CD1c-positive myeloid dendritic cell (primary cell): ENCODE results near the gene SSH2.
"Not testable (repeated sequence)": the region's sequence is repeated elsewhere in the genome, so short reads cannot be mapped to it uniquely, and the experiment has no call there.

Experiments used
- DNase-seq: peaks from one replicate; pipeline ENCODE4 v3.0.0-alpha.2; 2016; ENCODE audit errors: extremely low spot score

The SSH2 gene, protein sequence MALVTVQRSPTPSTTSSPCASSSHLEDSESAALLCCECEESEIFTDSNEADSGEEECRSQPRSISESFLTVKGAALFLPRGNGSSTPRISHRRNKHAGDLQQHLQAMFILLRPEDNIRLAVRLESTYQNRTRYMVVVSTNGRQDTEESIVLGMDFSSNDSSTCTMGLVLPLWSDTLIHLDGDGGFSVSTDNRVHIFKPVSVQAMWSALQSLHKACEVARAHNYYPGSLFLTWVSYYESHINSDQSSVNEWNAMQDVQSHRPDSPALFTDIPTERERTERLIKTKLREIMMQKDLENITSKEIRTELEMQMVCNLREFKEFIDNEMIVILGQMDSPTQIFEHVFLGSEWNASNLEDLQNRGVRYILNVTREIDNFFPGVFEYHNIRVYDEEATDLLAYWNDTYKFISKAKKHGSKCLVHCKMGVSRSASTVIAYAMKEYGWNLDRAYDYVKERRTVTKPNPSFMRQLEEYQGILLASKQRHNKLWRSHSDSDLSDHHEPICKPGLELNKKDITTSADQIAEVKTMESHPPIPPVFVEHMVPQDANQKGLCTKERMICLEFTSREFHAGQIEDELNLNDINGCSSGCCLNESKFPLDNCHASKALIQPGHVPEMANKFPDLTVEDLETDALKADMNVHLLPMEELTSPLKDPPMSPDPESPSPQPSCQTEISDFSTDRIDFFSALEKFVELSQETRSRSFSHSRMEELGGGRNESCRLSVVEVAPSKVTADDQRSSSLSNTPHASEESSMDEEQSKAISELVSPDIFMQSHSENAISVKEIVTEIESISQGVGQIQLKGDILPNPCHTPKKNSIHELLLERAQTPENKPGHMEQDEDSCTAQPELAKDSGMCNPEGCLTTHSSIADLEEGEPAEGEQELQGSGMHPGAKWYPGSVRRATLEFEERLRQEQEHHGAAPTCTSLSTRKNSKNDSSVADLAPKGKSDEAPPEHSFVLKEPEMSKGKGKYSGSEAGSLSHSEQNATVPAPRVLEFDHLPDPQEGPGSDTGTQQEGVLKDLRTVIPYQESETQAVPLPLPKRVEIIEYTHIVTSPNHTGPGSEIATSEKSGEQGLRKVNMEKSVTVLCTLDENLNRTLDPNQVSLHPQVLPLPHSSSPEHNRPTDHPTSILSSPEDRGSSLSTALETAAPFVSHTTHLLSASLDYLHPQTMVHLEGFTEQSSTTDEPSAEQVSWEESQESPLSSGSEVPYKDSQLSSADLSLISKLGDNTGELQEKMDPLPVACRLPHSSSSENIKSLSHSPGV (N-terminal part only)

GRCh38 chr17:29929533-29930408, at the start of gene SSH2:
SSH2 (minus strand) TSS chr17:29930228; CDS start chr17:29930000, 228 bp downstream.
- DNase-seq, result peak; percentile 94

GRCh38 chr17:29977836-29978235, 47.8 kb upstream of the SSH2 start:
- no peak for DNase-seq

GRCh38 chr17:29973005-29973404, 43.0 kb upstream of the SSH2 start:
- no peak for DNase-seq

GRCh38 chr17:29972277-29972676, 42.2 kb upstream of the SSH2 start:
- DNase-seq, result no peak

- DNase-seq, result no peak
Observed at GRCh38 chr17:29968271-29968670, 38.2 kb upstream of the SSH2 start.

- DNase-seq, result no peak
Observed at GRCh38 chr17:29962656-29963055, 32.6 kb upstream of the SSH2 start.

DNA sequence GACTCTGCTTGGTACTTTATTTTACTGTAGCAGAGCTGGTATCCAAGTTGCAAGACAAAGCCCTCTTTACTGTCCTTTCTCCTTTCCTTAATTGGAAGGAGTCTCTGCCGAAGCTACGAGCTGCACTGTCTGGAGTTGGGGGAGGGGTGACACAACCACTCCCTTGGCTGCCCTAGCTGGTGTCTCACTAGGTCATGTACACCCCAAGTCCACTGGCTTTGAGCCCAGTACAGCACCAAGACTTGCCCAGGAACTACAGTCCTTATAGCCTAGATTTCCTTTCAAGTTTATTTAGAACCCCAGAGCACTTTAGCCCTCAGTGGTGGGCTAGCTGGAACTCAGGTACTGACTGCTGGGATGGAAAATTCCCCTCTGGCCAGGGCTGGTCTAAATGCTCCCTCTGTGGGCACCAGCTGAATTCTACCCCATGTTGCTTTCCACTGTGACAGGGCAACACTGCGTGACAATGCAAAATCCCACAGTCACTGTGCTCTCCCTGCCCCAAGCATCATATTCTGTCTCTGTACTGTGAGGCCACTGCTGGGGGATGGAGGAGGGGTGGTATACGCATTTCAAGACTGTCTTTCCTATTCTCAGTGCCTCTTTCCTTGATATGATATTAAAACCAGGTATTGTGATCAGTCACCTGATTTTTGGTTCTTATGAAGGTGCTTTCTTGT, 29.8 kb upstream of the SSH2 start:
- DNase-seq, result no peak

GRCh38 chr17:29958947-29959657, 29.1 kb upstream of the SSH2 start:
- no peak for DNase-seq

DNA sequence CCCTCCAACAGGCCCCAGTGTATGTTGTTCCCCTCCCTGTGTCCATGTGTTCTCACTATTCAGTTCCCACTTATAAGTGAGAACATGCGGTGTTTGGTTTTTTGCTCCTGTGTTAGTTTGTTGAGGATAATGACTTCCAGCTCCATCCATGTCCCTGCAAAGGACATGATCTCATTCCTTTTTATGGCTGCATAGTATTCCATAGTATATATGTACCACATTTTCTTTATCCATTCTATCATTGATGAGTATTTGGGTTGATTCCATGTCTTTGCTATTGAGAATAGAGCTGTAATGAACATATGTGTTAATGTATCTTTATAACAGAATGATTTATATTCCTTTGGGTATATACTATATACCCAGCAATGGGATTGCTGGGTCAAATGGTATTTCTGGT, 27.5 kb upstream of the SSH2 start:
- DNase-seq, result not testable (repeated sequence)

- DNase-seq, result peak; percentile 26
Observed at GRCh38 chr17:29956225-29956624, 26.2 kb upstream of the SSH2 start.

- DNase-seq, result no peak
Observed at GRCh38 chr17:29954405-29954804, 24.4 kb upstream of the SSH2 start.

GRCh38 chr17:29949696-29950095, 19.7 kb upstream of the SSH2 start:
- no peak for DNase-seq

GRCh38 chr17:29948448-29949215, 18.6 kb upstream of the SSH2 start:
- peak; percentile 43 for DNase-seq

DNA sequence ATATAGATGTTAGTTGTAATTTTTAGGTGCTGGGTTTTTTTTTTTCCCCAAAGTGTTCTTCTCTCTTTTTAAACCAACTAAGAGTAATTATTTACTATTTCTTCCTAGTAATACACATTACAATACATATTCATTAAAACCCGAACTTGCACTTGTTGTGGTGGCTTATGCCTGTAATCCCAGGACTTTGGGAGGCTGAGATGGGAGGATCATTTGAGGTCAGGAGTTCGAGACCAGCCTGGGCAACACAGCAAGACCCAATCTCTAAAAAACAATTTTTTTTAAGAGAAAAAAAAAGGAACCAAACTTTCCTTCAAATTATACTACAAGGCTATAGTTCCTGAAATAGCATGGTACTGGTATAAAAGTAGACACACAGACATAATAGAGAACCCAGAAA, 15.3 kb upstream of the SSH2 start:
- no peak for DNase-seq

GRCh38 chr17:29941334-29941733, 11.3 kb upstream of the SSH2 start, which contains the start of gene EFCAB5:
EFCAB5 (plus strand) TSS chr17:29941634; CDS start chr17:29941797, 163 bp downstream.
- DNase-seq, result no peak

DNA sequence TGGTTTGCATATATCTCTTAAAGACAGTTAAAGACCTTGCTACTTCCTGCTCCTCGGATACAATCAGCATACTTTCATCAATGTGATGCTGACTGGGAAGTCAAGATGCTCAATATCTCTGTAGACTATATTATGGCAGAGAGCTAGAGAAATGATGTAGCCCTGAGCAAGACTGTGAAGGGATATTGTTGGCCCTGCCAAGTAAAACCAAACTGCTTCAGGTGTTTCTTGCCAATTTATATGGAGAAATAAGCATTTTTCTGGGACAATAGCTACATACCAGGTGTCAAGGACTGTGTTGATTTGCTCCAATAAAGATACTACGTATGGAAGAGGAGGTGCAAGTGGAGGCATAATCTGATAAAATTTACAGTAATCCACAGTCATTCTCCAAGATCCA, 6.7 kb upstream of the SSH2 start:
- DNase-seq, result no peak

DNA sequence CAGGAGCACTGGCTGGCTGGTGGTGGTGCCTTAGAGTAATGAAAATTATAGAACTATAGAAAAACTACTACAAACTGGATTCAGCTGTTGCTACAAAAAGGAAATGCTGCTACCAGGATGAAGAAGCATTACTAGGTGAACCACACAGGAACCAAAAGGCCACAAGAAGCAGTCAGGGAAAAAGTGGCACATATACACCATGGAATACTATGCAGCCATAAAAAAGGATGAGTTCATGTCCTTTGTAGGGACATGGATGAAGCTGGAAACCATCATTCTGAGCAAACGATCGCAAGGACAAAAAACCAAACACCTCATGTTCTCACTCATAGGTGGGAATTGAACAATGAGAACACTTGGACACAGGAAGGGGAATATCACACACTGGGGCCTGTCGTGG, 5.9 kb upstream of the SSH2 start:
- DNase-seq, result not testable (repeated sequence)

DNA sequence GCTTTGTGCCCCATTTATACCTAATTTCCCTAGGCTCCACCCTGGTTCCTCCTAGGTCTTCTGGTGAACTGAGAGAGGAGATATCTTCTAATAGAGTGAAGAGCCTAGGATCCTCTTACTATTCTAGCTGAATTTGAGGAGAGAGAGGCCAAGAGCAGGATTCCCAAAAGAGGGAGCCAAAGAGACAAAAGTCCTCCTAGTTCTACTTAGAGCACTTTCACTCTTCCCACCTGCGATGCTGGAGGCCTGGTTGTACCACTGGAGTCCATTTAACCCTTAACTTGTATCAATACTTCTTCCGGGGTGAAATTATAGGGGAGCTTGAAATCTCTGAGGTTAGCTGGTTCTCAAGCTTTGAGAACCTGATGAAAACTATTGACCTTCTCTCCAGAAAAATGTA, 3.4 kb upstream of the SSH2 start:
- no peak for DNase-seq
